HuH-7.5 (cell line): ENCODE measurements around the gene SIX5.

Source experiments
- DNase-seq: peaks from one replicate; pipeline ENCODE4 v3.0.0; 2011; ENCODE audit warnings: low spot score

Gene SIX5

GRCh38 chr19:45792470-45793177 lies 23.6 kb upstream of the SIX5 start, which contains the start of gene DMWD:
Gene DMWD, minus strand, starts transcription at chr19:45792845. Its CDS starts 89 bp downstream, at chr19:45792756.
- peak; percentile 96 for DNase-seq

GRCh38 chr19:45791744-45792469 lies 22.9 kb upstream of the SIX5 start:
- no peak for DNase-seq

GRCh38 chr19:45790942-45791341 lies 21.9 kb upstream of the SIX5 start:
- DNase-seq: no peak

- DNase-seq: no peak
Observed at GRCh38 chr19:45789035-45789786, 20.2 kb upstream of the SIX5 start.

- DNase-seq: no peak
Observed at GRCh38 chr19:45786533-45786894, 17.5 kb upstream of the SIX5 start.

GRCh38 chr19:45785781-45786532 lies 16.9 kb upstream of the SIX5 start:
- DNase-seq: no peak

- DNase-seq: no peak
Observed at GRCh38 chr19:45785097-45785496, 16.0 kb upstream of the SIX5 start.

- DNase-seq: no peak
Observed at GRCh38 chr19:45784096-45784495, 15.0 kb upstream of the SIX5 start.

- DNase-seq: no peak
Observed at GRCh38 chr19:45782820-45783785, 14.1 kb upstream of the SIX5 start.

- no peak for DNase-seq
Observed at GRCh38 chr19:45782162-45782691, 13.2 kb upstream of the SIX5 start, which contains the start of gene DMPK. Gene DMPK, minus strand, starts transcription at chr19:45782490. Its CDS starts 138 bp downstream, at chr19:45782352.

GRCh38 chr19:45781214-45782161 lies 12.4 kb upstream of the SIX5 start:
- DNase-seq: no peak

- DNase-seq: no peak
Observed at GRCh38 chr19:45780448-45781213, 11.6 kb upstream of the SIX5 start.

- no peak for DNase-seq
Observed at GRCh38 chr19:45780146-45780447, 11.0 kb upstream of the SIX5 start.

- DNase-seq: peak; percentile 96
Observed at GRCh38 chr19:45779231-45780145, 10.4 kb upstream of the SIX5 start.

GRCh38 chr19:45778010-45778661 lies 9.1 kb upstream of the SIX5 start:
- DNase-seq: no peak

GRCh38 chr19:45777395-45777961 lies 8.4 kb upstream of the SIX5 start:
- no peak for DNase-seq

- DNase-seq: no peak
Observed at GRCh38 chr19:45774765-45775164, 5.7 kb upstream of the SIX5 start.
